Measurements from ENCODE around the gene NUDC. TPM values are rescaled to one million over a fixed set of nuclear protein-coding genes. Genes with fewer than 3 reads are reported as not detected.

The NUDC gene
- total RNA-seq, 1 experiment from 2014 or later, result 118 TPM

DNA sequence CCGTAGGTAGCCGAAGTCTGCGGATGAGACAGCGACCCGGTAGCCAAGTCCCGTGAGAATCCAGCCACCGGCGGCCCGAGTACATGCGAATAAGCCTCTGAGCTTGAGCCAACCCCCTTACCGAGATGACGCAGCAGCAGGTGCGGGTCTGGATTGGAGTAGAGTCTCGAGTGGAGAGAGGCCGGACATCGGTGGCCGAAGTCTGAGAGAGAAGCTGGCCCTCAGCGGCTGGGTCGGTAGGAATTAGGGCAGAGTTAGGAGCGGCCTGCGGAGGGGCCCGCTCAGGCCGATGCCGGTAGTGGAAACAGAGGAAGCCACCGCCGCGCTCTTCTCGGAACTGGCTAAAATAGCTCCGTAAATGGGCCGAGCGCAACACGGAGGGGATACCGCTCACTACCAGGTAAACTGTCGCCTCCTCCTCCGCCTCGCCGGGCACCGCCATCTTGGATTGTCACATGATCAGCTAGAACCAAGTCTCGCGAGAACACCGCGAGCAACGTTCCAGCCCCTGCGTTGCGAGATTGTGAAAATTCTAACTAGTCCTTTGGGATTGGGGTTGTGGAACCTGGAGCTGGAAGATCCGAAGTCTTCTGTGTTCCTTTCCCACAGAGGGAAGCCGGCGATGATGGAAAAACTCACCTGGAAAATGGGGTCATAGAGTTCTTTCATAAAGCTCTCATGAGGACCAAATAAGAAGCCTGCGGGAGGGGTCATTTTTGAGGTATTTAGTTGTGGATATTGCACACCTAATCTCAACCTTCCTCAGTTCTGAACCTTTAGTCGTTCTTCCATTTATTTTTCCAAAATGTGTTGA lies 21.3 kb upstream of the NUDC start, which contains the start of gene GPATCH3 (continued):
- TF ChIP-seq, protein P1, sequence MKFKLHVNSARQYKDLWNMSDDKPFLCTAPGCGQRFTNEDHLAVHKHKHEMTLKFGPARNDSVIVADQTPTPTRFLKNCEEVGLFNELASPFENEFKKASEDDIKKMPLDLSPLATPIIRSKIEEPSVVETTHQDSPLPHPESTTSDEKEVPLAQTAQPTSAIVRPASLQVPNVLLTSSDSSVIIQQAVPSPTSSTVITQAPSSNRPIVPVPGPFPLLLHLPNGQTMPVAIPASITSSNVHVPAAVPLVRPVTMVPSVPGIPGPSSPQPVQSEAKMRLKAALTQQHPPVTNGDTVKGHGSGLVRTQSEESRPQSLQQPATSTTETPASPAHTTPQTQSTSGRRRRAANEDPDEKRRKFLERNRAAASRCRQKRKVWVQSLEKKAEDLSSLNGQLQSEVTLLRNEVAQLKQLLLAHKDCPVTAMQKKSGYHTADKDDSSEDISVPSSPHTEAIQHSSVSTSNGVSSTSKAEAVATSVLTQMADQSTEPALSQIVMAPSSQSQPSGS (CRISPR knock-in tag; IDR thresholded peaks at IDR 0.05; ENCODE audit: borderline replicate concordance, low read depth), result no peak
- TF ChIP-seq ZNF396 (CRISPR knock-in tag; IDR thresholded peaks at IDR 0.05; ENCODE audit: borderline replicate concordance), result no peak
- TF ChIP-seq ZNF263 (CRISPR knock-in tag; IDR thresholded peaks at IDR 0.05; ENCODE audit: low read depth), result no peak
- TF ChIP-seq, protein P2, sequence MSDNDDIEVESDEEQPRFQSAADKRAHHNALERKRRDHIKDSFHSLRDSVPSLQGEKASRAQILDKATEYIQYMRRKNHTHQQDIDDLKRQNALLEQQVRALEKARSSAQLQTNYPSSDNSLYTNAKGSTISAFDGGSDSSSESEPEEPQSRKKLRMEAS (CRISPR knock-in tag; IDR thresholded peaks at IDR 0.05), result peak; percentile 55; the same call in 1 of the 2 replicates
- TF ChIP-seq ZBTB21 (CRISPR knock-in tag; IDR thresholded peaks at IDR 0.05; ENCODE audit: borderline replicate concordance), result no peak
- TF ChIP-seq ZNF138 (CRISPR knock-in tag; conservative IDR thresholded peaks at IDR 0.05), result no peak
- no peak for TF ChIP-seq ZNF317 (CRISPR knock-in tag; IDR thresholded peaks at IDR 0.05; ENCODE audit: borderline replicate concordance, low read depth)
- no peak for TF ChIP-seq PRRX2 (CRISPR knock-in tag; IDR thresholded peaks at IDR 0.05)
- TF ChIP-seq, protein P3, sequence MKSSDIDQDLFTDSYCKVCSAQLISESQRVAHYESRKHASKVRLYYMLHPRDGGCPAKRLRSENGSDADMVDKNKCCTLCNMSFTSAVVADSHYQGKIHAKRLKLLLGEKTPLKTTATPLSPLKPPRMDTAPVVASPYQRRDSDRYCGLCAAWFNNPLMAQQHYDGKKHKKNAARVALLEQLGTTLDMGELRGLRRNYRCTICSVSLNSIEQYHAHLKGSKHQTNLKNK (CRISPR knock-in tag; IDR thresholded peaks at IDR 0.05), result no peak
- TF ChIP-seq, protein P4, sequence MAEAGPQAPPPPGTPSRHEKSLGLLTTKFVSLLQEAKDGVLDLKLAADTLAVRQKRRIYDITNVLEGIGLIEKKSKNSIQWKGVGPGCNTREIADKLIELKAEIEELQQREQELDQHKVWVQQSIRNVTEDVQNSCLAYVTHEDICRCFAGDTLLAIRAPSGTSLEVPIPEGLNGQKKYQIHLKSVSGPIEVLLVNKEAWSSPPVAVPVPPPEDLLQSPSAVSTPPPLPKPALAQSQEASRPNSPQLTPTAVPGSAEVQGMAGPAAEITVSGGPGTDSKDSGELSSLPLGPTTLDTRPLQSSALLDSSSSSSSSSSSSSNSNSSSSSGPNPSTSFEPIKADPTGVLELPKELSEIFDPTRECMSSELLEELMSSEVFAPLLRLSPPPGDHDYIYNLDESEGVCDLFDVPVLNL (CRISPR knock-in tag; IDR thresholded peaks at IDR 0.05; ENCODE audit: borderline replicate concordance, low read depth), result no peak
- TF ChIP-seq, protein P5, sequence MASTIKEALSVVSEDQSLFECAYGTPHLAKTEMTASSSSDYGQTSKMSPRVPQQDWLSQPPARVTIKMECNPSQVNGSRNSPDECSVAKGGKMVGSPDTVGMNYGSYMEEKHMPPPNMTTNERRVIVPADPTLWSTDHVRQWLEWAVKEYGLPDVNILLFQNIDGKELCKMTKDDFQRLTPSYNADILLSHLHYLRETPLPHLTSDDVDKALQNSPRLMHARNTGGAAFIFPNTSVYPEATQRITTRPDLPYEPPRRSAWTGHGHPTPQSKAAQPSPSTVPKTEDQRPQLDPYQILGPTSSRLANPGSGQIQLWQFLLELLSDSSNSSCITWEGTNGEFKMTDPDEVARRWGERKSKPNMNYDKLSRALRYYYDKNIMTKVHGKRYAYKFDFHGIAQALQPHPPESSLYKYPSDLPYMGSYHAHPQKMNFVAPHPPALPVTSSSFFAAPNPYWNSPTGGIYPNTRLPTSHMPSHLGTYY (CRISPR knock-in tag; IDR thresholded peaks at IDR 0.05), result no peak
- TF ChIP-seq, protein P6, sequence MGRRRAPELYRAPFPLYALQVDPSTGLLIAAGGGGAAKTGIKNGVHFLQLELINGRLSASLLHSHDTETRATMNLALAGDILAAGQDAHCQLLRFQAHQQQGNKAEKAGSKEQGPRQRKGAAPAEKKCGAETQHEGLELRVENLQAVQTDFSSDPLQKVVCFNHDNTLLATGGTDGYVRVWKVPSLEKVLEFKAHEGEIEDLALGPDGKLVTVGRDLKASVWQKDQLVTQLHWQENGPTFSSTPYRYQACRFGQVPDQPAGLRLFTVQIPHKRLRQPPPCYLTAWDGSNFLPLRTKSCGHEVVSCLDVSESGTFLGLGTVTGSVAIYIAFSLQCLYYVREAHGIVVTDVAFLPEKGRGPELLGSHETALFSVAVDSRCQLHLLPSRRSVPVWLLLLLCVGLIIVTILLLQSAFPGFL (CRISPR knock-in tag; IDR thresholded peaks at IDR 0.05; ENCODE audit: borderline replicate concordance), result no peak
- TF ChIP-seq, protein P7, sequence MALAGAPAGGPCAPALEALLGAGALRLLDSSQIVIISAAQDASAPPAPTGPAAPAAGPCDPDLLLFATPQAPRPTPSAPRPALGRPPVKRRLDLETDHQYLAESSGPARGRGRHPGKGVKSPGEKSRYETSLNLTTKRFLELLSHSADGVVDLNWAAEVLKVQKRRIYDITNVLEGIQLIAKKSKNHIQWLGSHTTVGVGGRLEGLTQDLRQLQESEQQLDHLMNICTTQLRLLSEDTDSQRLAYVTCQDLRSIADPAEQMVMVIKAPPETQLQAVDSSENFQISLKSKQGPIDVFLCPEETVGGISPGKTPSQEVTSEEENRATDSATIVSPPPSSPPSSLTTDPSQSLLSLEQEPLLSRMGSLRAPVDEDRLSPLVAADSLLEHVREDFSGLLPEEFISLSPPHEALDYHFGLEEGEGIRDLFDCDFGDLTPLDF (CRISPR knock-in tag; IDR thresholded peaks at IDR 0.05), result no peak
- TF ChIP-seq, protein P8, sequence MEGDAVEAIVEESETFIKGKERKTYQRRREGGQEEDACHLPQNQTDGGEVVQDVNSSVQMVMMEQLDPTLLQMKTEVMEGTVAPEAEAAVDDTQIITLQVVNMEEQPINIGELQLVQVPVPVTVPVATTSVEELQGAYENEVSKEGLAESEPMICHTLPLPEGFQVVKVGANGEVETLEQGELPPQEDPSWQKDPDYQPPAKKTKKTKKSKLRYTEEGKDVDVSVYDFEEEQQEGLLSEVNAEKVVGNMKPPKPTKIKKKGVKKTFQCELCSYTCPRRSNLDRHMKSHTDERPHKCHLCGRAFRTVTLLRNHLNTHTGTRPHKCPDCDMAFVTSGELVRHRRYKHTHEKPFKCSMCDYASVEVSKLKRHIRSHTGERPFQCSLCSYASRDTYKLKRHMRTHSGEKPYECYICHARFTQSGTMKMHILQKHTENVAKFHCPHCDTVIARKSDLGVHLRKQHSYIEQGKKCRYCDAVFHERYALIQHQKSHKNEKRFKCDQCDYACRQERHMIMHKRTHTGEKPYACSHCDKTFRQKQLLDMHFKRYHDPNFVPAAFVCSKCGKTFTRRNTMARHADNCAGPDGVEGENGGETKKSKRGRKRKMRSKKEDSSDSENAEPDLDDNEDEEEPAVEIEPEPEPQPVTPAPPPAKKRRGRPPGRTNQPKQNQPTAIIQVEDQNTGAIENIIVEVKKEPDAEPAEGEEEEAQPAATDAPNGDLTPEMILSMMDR (IDR thresholded peaks at IDR 0.05), result no peak
- TF ChIP-seq ZNF219 (CRISPR knock-in tag; IDR thresholded peaks at IDR 0.05; ENCODE audit: borderline replicate concordance), result no peak
- no peak for TF ChIP-seq RORB (CRISPR knock-in tag; IDR thresholded peaks at IDR 0.05)
- TF ChIP-seq GRHL2 (CRISPR knock-in tag; IDR thresholded peaks at IDR 0.05; ENCODE audit: insufficient replicate concordance, severe bottlenecking), result no peak
- peak; percentile 75 for TF ChIP-seq NFE2L1 (CRISPR knock-in tag; IDR thresholded peaks at IDR 0.05)
- TF ChIP-seq, protein P9, sequence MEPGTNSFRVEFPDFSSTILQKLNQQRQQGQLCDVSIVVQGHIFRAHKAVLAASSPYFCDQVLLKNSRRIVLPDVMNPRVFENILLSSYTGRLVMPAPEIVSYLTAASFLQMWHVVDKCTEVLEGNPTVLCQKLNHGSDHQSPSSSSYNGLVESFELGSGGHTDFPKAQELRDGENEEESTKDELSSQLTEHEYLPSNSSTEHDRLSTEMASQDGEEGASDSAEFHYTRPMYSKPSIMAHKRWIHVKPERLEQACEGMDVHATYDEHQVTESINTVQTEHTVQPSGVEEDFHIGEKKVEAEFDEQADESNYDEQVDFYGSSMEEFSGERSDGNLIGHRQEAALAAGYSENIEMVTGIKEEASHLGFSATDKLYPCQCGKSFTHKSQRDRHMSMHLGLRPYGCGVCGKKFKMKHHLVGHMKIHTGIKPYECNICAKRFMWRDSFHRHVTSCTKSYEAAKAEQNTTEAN (CRISPR knock-in tag; IDR thresholded peaks at IDR 0.05), result peak; percentile 86
- TF ChIP-seq, protein P10, sequence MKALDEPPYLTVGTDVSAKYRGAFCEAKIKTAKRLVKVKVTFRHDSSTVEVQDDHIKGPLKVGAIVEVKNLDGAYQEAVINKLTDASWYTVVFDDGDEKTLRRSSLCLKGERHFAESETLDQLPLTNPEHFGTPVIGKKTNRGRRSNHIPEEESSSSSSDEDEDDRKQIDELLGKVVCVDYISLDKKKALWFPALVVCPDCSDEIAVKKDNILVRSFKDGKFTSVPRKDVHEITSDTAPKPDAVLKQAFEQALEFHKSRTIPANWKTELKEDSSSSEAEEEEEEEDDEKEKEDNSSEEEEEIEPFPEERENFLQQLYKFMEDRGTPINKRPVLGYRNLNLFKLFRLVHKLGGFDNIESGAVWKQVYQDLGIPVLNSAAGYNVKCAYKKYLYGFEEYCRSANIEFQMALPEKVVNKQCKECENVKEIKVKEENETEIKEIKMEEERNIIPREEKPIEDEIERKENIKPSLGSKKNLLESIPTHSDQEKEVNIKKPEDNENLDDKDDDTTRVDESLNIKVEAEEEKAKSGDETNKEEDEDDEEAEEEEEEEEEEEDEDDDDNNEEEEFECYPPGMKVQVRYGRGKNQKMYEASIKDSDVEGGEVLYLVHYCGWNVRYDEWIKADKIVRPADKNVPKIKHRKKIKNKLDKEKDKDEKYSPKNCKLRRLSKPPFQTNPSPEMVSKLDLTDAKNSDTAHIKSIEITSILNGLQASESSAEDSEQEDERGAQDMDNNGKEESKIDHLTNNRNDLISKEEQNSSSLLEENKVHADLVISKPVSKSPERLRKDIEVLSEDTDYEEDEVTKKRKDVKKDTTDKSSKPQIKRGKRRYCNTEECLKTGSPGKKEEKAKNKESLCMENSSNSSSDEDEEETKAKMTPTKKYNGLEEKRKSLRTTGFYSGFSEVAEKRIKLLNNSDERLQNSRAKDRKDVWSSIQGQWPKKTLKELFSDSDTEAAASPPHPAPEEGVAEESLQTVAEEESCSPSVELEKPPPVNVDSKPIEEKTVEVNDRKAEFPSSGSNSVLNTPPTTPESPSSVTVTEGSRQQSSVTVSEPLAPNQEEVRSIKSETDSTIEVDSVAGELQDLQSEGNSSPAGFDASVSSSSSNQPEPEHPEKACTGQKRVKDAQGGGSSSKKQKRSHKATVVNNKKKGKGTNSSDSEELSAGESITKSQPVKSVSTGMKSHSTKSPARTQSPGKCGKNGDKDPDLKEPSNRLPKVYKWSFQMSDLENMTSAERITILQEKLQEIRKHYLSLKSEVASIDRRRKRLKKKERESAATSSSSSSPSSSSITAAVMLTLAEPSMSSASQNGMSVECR (CRISPR knock-in tag; IDR thresholded peaks at IDR 0.05; ENCODE audit: borderline replicate concordance), result peak; percentile 83; the same call in 1 of the 2 replicates
- no peak for TF ChIP-seq TEAD4 (CRISPR knock-in tag; IDR thresholded peaks at IDR 0.05)
- TF ChIP-seq, protein P11, sequence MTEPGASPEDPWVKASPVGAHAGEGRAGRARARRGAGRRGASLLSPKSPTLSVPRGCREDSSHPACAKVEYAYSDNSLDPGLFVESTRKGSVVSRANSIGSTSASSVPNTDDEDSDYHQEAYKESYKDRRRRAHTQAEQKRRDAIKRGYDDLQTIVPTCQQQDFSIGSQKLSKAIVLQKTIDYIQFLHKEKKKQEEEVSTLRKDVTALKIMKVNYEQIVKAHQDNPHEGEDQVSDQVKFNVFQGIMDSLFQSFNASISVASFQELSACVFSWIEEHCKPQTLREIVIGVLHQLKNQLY (CRISPR knock-in tag; IDR thresholded peaks at IDR 0.05), result no peak
